ENCODE results near the gene DLX1. TPM values are rescaled to one million over a fixed set of nuclear protein-coding genes. Genes with fewer than 3 reads are reported as not detected.
A peak's percentile ranks its signal among the peaks of the same experiment; 100 is the strongest.
"Not testable (repeated sequence)": the region's sequence is repeated elsewhere in the genome, so short reads cannot be mapped to it uniquely, and the experiment has no call there.

The DLX1 gene
- total RNA-seq, result 0.78 and 0.94 TPM in 2 replicates
- polyA plus RNA-seq (2012), result 1.7 TPM

- DNase-seq (ENCODE audit: low read depth), result no peak
These were observed at the start of gene DLX1 for GRCh38 chr2:172085460-172086159. Gene DLX1, plus strand, starts transcription at chr2:172085507. Its CDS starts 171 bp downstream, at chr2:172085678.

- no peak for DNase-seq (ENCODE audit: low read depth)
These were observed 47.2 kb upstream of the DLX1 start for GRCh38 chr2:172038121-172038520.

- DNase-seq (ENCODE audit: low read depth), result peak; percentile 17
These were observed 46.7 kb upstream of the DLX1 start for GRCh38 chr2:172038604-172039003.

GRCh38 chr2:172039011-172039704, 46.1 kb upstream of the DLX1 start:
- DNase-seq (ENCODE audit: low read depth), result no peak

- DNase-seq (ENCODE audit: low read depth), result no peak
These were observed 45.0 kb upstream of the DLX1 start for GRCh38 chr2:172040311-172040710.

- DNase-seq (ENCODE audit: low read depth), result peak; percentile 5
These were observed 39.1 kb upstream of the DLX1 start for GRCh38 chr2:172046080-172046678.

- no peak for DNase-seq (ENCODE audit: low read depth)
These were observed 38.3 kb upstream of the DLX1 start for GRCh38 chr2:172046866-172047565.

GRCh38 chr2:172047566-172048507, 37.5 kb upstream of the DLX1 start:
- DNase-seq (ENCODE audit: low read depth), result no peak

- DNase-seq (ENCODE audit: low read depth), result no peak
These were observed 36.5 kb upstream of the DLX1 start for GRCh38 chr2:172048508-172049503.

GRCh38 chr2:172049567-172050120, 35.7 kb upstream of the DLX1 start:
- DNase-seq (ENCODE audit: low read depth), result no peak

- no peak for DNase-seq (ENCODE audit: low read depth)
These were observed 34.7 kb upstream of the DLX1 start for GRCh38 chr2:172050479-172051125.

- no peak for DNase-seq (ENCODE audit: low read depth)
These were observed 33.0 kb upstream of the DLX1 start for GRCh38 chr2:172052000-172052983.

- no peak for DNase-seq (ENCODE audit: low read depth)
These were observed 31.8 kb upstream of the DLX1 start for GRCh38 chr2:172053486-172053885.

GRCh38 chr2:172056293-172056692, 29.0 kb upstream of the DLX1 start:
- no peak for DNase-seq (ENCODE audit: low read depth)

GRCh38 chr2:172058660-172059059, 26.6 kb upstream of the DLX1 start:
- no peak for DNase-seq (ENCODE audit: low read depth)

GRCh38 chr2:172060118-172060517, 25.2 kb upstream of the DLX1 start:
- DNase-seq (ENCODE audit: low read depth), result not testable (repeated sequence)

- no peak for DNase-seq (ENCODE audit: low read depth)
These were observed 22.8 kb upstream of the DLX1 start for GRCh38 chr2:172062402-172063004.
